Measurements from ENCODE around the gene NFATC2IP. TPM values are rescaled to one million over a fixed set of nuclear protein-coding genes. Genes with fewer than 3 reads are reported as not detected.

NFATC2IP gene
- total and polyA plus RNA-seq, 2 of the 13 experiments (the other 11 are each of a cell fraction or from before 2014, with no cell fraction given), result 32.1 to 48.5 TPM

DNA sequence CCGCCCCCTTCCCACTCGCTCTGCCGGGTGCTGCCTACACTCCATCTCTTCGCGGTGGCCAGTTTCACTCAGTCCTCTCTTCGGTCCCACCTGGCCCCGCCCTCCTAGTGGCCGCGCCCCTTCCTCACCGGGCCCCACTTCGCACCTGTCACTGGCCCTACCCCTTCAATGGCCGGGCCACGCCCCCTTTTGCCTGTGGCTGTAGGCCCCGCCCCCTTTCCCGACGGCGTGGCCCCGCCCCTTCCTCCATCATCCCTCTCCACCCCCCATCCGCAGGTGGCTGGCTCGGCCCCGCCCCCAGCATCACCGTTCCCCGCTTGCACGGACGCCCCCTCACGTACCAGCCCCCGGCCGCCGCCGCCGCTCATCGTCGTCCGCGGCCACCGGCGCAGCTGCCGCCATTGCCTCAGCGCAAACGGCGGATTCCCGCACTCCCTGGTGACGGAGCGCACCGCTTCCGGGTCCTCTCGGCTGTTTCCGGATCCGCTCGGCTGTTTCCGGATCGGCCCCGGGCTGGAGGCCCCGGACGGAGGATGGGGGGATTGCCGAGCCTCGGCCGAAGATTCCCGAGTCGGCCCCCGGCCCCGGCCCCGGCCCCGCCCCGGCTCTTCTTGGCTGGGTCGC lies 25.9 kb upstream of the NFATC2IP start, which contains the start of gene RABEP2 (continued):
- TF ChIP-seq YY1 (IDR thresholded peaks at IDR 0.05; ENCODE audit: insufficient read depth, insufficient replicate concordance, low read depth, low read length) (peak; percentile 89), ZNF180 (CRISPR knock-in tag; IDR thresholded peaks at IDR 0.05; ENCODE audit: borderline replicate concordance, low read depth) (no peak), CHD2 (IDR thresholded peaks at IDR 0.05; ENCODE audit: low read depth, low read length) (no peak), POGZ (CRISPR knock-in tag; IDR thresholded peaks at IDR 0.05) (no peak), FOXA1 (IDR thresholded peaks at IDR 0.05) (no peak), FOXA1 (CRISPR knock-in tag; IDR thresholded peaks at IDR 0.05) (0 out of 2 replicates have a peak, but pooled peaks have one; percentile 3), MEIS1 (CRISPR knock-in tag; IDR thresholded peaks at IDR 0.05; ENCODE audit: borderline replicate concordance) (peak; percentile 56; the same call in 1 of the 2 replicates), ZNF263 (CRISPR knock-in tag; IDR thresholded peaks at IDR 0.05) (peak; percentile 69), MED13 (CRISPR knock-in tag; IDR thresholded peaks at IDR 0.05) (0 out of 2 replicates have a peak, but pooled peaks have one; percentile 48), NRL (CRISPR knock-in tag; IDR thresholded peaks at IDR 0.05; ENCODE audit: borderline replicate concordance) (no peak), THYN1 (CRISPR knock-in tag; IDR thresholded peaks at IDR 0.05; ENCODE audit: borderline replicate concordance, low read depth) (no peak), KDM5A (IDR thresholded peaks at IDR 0.05; ENCODE audit: borderline replicate concordance, low read length) (peak; percentile 87; the same call in 1 of the 2 replicates), MZF1 (CRISPR knock-in tag; IDR thresholded peaks at IDR 0.05; ENCODE audit: borderline replicate concordance) (no peak), RFXAP (CRISPR knock-in tag; IDR thresholded peaks at IDR 0.05; ENCODE audit: borderline replicate concordance) (peak; percentile 53; the same call in 1 of the 2 replicates), RXRA (CRISPR knock-in tag; IDR thresholded peaks at IDR 0.05) (0 out of 2 replicates have a peak, but pooled peaks have one; percentile 11)
- TF ChIP-seq, protein P1, sequence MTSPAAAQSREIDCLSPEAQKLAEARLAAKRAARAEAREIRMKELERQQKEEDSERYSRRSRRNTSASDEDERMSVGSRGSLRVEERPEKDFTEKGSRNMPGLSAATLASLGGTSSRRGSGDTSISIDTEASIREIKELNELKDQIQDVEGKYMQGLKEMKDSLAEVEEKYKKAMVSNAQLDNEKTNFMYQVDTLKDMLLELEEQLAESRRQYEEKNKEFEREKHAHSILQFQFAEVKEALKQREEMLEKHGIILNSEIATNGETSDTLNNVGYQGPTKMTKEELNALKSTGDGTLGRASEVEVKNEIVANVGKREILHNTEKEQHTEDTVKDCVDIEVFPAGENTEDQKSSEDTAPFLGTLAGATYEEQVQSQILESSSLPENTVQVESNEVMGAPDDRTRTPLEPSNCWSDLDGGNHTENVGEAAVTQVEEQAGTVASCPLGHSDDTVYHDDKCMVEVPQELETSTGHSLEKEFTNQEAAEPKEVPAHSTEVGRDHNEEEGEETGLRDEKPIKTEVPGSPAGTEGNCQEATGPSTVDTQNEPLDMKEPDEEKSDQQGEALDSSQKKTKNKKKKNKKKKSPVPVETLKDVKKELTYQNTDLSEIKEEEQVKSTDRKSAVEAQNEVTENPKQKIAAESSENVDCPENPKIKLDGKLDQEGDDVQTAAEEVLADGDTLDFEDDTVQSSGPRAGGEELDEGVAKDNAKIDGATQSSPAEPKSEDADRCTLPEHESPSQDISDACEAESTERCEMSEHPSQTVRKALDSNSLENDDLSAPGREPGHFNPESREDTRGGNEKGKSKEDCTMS (CRISPR knock-in tag; conservative IDR thresholded peaks at IDR 0.05), result no peak
- TF ChIP-seq, protein P2, sequence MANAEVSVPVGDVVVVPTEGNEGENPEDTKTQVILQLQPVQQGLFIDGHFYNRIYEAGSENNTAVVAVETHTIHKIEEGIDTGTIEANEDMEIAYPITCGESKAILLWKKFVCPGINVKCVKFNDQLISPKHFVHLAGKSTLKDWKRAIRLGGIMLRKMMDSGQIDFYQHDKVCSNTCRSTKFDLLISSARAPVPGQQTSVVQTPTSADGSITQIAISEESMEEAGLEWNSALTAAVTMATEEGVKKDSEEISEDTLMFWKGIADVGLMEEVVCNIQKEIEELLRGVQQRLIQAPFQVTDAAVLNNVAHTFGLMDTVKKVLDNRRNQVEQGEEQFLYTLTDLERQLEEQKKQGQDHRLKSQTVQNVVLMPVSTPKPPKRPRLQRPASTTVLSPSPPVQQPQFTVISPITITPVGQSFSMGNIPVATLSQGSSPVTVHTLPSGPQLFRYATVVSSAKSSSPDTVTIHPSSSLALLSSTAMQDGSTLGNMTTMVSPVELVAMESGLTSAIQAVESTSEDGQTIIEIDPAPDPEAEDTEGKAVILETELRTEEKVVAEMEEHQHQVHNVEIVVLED (CRISPR knock-in tag; IDR thresholded peaks at IDR 0.05; ENCODE audit: borderline replicate concordance), result peak; percentile 60
- TF ChIP-seq, protein P3, sequence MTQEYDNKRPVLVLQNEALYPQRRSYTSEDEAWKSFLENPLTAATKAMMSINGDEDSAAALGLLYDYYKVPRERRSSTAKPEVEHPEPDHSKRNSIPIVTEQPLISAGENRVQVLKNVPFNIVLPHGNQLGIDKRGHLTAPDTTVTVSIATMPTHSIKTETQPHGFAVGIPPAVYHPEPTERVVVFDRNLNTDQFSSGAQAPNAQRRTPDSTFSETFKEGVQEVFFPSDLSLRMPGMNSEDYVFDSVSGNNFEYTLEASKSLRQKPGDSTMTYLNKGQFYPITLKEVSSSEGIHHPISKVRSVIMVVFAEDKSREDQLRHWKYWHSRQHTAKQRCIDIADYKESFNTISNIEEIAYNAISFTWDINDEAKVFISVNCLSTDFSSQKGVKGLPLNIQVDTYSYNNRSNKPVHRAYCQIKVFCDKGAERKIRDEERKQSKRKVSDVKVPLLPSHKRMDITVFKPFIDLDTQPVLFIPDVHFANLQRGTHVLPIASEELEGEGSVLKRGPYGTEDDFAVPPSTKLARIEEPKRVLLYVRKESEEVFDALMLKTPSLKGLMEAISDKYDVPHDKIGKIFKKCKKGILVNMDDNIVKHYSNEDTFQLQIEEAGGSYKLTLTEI (CRISPR knock-in tag; conservative IDR thresholded peaks at IDR 0.05), result no peak
- TF ChIP-seq, protein P4, sequence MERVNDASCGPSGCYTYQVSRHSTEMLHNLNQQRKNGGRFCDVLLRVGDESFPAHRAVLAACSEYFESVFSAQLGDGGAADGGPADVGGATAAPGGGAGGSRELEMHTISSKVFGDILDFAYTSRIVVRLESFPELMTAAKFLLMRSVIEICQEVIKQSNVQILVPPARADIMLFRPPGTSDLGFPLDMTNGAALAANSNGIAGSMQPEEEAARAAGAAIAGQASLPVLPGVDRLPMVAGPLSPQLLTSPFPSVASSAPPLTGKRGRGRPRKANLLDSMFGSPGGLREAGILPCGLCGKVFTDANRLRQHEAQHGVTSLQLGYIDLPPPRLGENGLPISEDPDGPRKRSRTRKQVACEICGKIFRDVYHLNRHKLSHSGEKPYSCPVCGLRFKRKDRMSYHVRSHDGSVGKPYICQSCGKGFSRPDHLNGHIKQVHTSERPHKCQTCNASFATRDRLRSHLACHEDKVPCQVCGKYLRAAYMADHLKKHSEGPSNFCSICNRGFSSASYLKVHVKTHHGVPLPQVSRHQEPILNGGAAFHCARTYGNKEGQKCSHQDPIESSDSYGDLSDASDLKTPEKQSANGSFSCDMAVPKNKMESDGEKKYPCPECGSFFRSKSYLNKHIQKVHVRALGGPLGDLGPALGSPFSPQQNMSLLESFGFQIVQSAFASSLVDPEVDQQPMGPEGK (CRISPR knock-in tag; IDR thresholded peaks at IDR 0.05), result peak; percentile 47; the same call in 1 of the 2 replicates

All from HepG2 (cell line).